ENCODE data around the gene PUSL1. TPM values are rescaled to one million over a fixed set of nuclear protein-coding genes. Genes with fewer than 3 reads are reported as not detected.

Gene PUSL1
- total RNA-seq, 1 donor: 29.3 TPM

- DNase-seq (ENCODE audit: insufficient read length, low spot score, missing footprints): no peak
- Histone ChIP-seq H2AFZ (ENCODE audit: low read length) (no peak overlapping the region), H3K27me3 (ENCODE audit: insufficient read depth, low read length) (no peaks in the 10 kb centered on the region), H3K9me3 (ENCODE audit: low read depth, low read length) (no peaks in the 10 kb centered on the region), H3K36me3 (ENCODE audit: insufficient read depth, low read length) (peaks cover 32% of the 10 kb centered on the region), H4K20me1 (ENCODE audit: insufficient read depth, low read length) (peaks cover 66% of the 10 kb centered on the region), H3K79me2 (ENCODE audit: insufficient read depth, low read length) (peaks cover 69% of the 10 kb centered on the region), H3K4me1 (ENCODE audit: insufficient read depth, low read length) (peaks cover 26% of the 10 kb centered on the region), H3K27ac (ENCODE audit: low read depth, low read length) (no peak overlapping the region), H3K4me2 (ENCODE audit: insufficient read depth, low read length) (no peak overlapping the region), H3K4me3 (ENCODE audit: insufficient read depth, low read length) (no peak overlapping the region)
- TF ChIP-seq, protein P1, sequence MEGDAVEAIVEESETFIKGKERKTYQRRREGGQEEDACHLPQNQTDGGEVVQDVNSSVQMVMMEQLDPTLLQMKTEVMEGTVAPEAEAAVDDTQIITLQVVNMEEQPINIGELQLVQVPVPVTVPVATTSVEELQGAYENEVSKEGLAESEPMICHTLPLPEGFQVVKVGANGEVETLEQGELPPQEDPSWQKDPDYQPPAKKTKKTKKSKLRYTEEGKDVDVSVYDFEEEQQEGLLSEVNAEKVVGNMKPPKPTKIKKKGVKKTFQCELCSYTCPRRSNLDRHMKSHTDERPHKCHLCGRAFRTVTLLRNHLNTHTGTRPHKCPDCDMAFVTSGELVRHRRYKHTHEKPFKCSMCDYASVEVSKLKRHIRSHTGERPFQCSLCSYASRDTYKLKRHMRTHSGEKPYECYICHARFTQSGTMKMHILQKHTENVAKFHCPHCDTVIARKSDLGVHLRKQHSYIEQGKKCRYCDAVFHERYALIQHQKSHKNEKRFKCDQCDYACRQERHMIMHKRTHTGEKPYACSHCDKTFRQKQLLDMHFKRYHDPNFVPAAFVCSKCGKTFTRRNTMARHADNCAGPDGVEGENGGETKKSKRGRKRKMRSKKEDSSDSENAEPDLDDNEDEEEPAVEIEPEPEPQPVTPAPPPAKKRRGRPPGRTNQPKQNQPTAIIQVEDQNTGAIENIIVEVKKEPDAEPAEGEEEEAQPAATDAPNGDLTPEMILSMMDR (IDR thresholded peaks at IDR 0.05; ENCODE audit: extremely low read depth, low read depth, low read length): no peak
These were observed 33.7 kb downstream of the PUSL1 start for GRCh38 chr1:1342061-1342562.

DNA sequence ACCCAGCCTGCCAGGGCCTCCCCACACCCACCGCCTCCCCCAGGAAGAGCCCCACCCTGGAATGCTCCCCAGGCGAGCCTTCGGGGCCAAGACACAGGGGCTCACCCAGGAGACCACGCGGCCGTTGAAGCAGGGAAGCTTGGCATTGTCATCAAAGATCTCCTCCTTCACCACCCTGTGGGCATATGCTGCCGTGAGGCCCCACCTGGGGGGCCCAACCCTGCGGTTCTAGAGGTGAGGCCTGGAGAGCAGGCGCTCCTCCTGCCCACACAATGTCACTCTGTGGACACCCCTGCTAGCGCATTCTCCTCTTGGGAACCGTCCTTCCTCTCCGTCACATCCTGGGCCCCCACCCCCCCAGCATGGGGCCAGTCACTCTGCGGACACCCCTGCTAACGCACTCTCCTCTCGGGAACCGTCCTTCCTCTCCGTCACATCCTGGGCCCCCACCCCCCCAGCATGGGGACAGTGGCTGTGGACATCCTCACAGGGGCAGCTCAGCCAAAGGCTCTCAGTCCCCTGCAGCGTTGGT lies 34.3 kb downstream of the PUSL1 start:
- no peak for DNase-seq (ENCODE audit: insufficient read length, low spot score, missing footprints)
- no peaks in the 10 kb centered on the region for H3K27me3 ChIP-seq (ENCODE audit: insufficient read depth, low read length)
- peaks cover 28% of the 10 kb centered on the region for H3K36me3 ChIP-seq (ENCODE audit: insufficient read depth, low read length)
- H3K79me2 ChIP-seq (ENCODE audit: insufficient read depth, low read length): peaks cover 74% of the 10 kb centered on the region
- TF ChIP-seq, protein P1 (IDR thresholded peaks at IDR 0.05; ENCODE audit: extremely low read depth, low read depth, low read length): no peak
- H3K4me1 ChIP-seq (ENCODE audit: insufficient read depth, low read length): peaks cover 31% of the 10 kb centered on the region
- H3K27ac ChIP-seq (ENCODE audit: low read depth, low read length): no peak overlapping the region
- H3K4me3 ChIP-seq (ENCODE audit: insufficient read depth, low read length): no peak overlapping the region
- H2AFZ ChIP-seq (ENCODE audit: low read length): no peak overlapping the region
- peaks cover 67% of the 10 kb centered on the region for H4K20me1 ChIP-seq (ENCODE audit: insufficient read depth, low read length)
- H3K9me3 ChIP-seq (ENCODE audit: low read depth, low read length): no peaks in the 10 kb centered on the region
- H3K4me2 ChIP-seq (ENCODE audit: insufficient read depth, low read length): no peak overlapping the region

- no peak overlapping the region for H3K4me2 ChIP-seq (ENCODE audit: insufficient read depth, low read length)
- H3K9me3 ChIP-seq (ENCODE audit: low read depth, low read length): no peaks in the 10 kb centered on the region
- peaks cover 69% of the 10 kb centered on the region for H4K20me1 ChIP-seq (ENCODE audit: insufficient read depth, low read length)
- no peaks in the 10 kb centered on the region for H3K27me3 ChIP-seq (ENCODE audit: insufficient read depth, low read length)
- H2AFZ ChIP-seq (ENCODE audit: low read length): no peak overlapping the region
- peaks cover 35% of the 10 kb centered on the region for H3K4me1 ChIP-seq (ENCODE audit: insufficient read depth, low read length)
- TF ChIP-seq, protein P1 (IDR thresholded peaks at IDR 0.05; ENCODE audit: extremely low read depth, low read depth, low read length): no peak
- H3K27ac ChIP-seq (ENCODE audit: low read depth, low read length): peak overlapping the region; percentile 56
- H3K79me2 ChIP-seq (ENCODE audit: insufficient read depth, low read length): peaks cover 87% of the 10 kb centered on the region
- no peak overlapping the region for H3K4me3 ChIP-seq (ENCODE audit: insufficient read depth, low read length)
- H3K36me3 ChIP-seq (ENCODE audit: insufficient read depth, low read length): peaks cover 21% of the 10 kb centered on the region
- DNase-seq (ENCODE audit: insufficient read length, low spot score, missing footprints): no peak
These were observed 35.5 kb downstream of the PUSL1 start for GRCh38 chr1:1343811-1344421.

DNA sequence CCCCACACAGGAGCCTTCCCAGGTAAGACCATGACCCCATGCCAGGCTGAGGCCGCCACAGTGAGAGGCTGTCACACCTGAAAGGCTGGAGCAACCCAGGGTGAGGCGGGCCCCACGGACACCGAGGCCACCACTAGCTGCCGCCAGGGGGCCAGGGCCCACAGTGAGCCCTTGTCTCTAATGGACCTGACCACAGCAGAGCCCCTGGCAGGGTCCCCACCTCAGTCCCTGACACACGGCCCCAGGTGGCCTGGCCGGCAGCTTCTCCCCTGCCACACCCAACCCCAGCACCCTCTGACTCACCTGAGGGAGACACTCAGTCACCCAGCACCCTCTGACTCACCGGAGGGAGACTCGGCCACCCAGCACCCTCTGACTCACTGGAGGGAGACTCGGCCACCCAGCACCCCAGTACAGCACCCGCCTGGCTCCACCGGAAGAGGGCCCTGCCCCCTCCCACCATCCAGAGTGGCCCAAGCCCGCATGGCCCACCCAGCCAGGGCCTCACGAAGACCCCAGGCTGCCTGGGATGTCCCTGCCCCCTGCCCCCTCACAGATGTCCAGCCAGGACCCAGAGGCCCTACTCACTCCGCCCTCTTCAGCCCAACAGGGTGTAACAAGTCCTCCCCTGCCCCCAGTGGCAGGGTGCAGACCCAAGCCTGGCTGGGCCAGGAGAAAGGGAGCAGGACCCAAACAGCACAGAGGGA lies 36.4 kb downstream of the PUSL1 start:
- Histone ChIP-seq H3K27ac (ENCODE audit: low read depth, low read length) (peak overlapping the region; percentile 56), H3K79me2 (ENCODE audit: insufficient read depth, low read length) (peaks cover 87% of the 10 kb centered on the region), H3K9me3 (ENCODE audit: low read depth, low read length) (no peaks in the 10 kb centered on the region), H4K20me1 (ENCODE audit: insufficient read depth, low read length) (peaks cover 69% of the 10 kb centered on the region), H2AFZ (ENCODE audit: low read length) (no peak overlapping the region), H3K27me3 (ENCODE audit: insufficient read depth, low read length) (no peaks in the 10 kb centered on the region), H3K4me1 (ENCODE audit: insufficient read depth, low read length) (peaks cover 35% of the 10 kb centered on the region), H3K4me2 (ENCODE audit: insufficient read depth, low read length) (peak overlapping the region; percentile 92), H3K36me3 (ENCODE audit: insufficient read depth, low read length) (peaks cover 21% of the 10 kb centered on the region), H3K4me3 (ENCODE audit: insufficient read depth, low read length) (peak overlapping the region; percentile 29)
- DNase-seq (ENCODE audit: insufficient read length, low spot score, missing footprints): peak; percentile 99
- TF ChIP-seq, protein P1 (IDR thresholded peaks at IDR 0.05; ENCODE audit: extremely low read depth, low read depth, low read length): peak; percentile 51
